CD4-positive, alpha-beta T cell (primary cell): ENCODE measurements around the gene PLEKHF1. TPM values are rescaled to one million over a fixed set of nuclear protein-coding genes. Genes with fewer than 3 reads are reported as not detected.
A peak's percentile ranks its signal among the peaks of the same experiment; 100 is the strongest.

Source experiments
- ATAC-seq: fragments of 200-7000 bp; cut with Tn5 transposase; one replicate; pipeline ENCODE4 v1.10.0; 2022; ENCODE audit warnings: mild to moderate bottlenecking; ENCODE audit not compliant: poor library complexity
- CTCF ChIA-PET: fragments of 350-600 bp; sonication (Branson Sonifier 250); formaldehyde crosslinking; loops from one replicate; lab custom pipeline; 2021; ENCODE audit warnings: antibody characterized with exemption, inconsistent platforms; lab: Charles Lee
- POLR2A ChIA-PET: fragments of 350-600 bp; sonication (Branson Sonifier 250); formaldehyde crosslinking; loops from one replicate; lab custom pipeline; 2021; ENCODE audit warnings: antibody characterized with exemption, inconsistent platforms; lab: Charles Lee
- DNase-seq, 14 experiments: peaks; one replicate each; pipeline ENCODE4 v3.0.0-alpha.2; 2013 to 2020; ENCODE audit warnings: mixed read lengths in 2 of 14
- H3K27ac ChIP-seq, 2 donors: one replicate each; pipeline versions ENCODE4 v1.5.1 to v1.7.0; 2013; ENCODE audit warnings: low read length in 2 of 2, low read depth in 1 of 2, mild to moderate bottlenecking in 1 of 2
- H3K27me3 ChIP-seq, 2 experiments: 1 replicate in 1 of 2; 2 replicates in 1 of 2; pipeline versions ENCODE4 v1.6.1 to v1.7.0; 2013; ENCODE audit warnings: low read length in 2 of 2, control low read depth in 1 of 2, mild to moderate bottlenecking in 1 of 2, moderate library complexity in 1 of 2; ENCODE audit not compliant: insufficient read depth in 2 of 2, control insufficient read depth in 1 of 2
- H3K36me3 ChIP-seq: one replicate; pipeline ENCODE4 v1.6.1; 2013; ENCODE audit warnings: low read length, control low read depth; ENCODE audit not compliant: insufficient read depth
- H3K4me1 ChIP-seq: one replicate; pipeline ENCODE4 v1.6.1; 2013; ENCODE audit warnings: low read length, control low read depth; ENCODE audit not compliant: insufficient read depth
- H3K4me3 ChIP-seq: one replicate; pipeline ENCODE4 v1.5.1; 2013; ENCODE audit warnings: mild to moderate bottlenecking, low read length, moderate library complexity
- H3K9me3 ChIP-seq, 2 experiments: 1 replicate in 1 of 2; 2 replicates in 1 of 2; pipeline versions ENCODE4 v1.6.1 to v1.7.0; 2013; ENCODE audit warnings: low read length in 2 of 2, mild to moderate bottlenecking in 2 of 2, control low read depth in 1 of 2, moderate library complexity in 1 of 2; ENCODE audit not compliant: control insufficient read depth in 1 of 2, insufficient read depth in 1 of 2
- H3K27ac Mint-ChIP-seq: one replicate; pipeline ENCODE4 v1.8.0; 2020; ENCODE audit warnings: mixed read lengths
- H3K27me3 Mint-ChIP-seq: one replicate; pipeline ENCODE4 v1.8.0; 2021; ENCODE audit warnings: mixed read lengths
- H3K36me3 Mint-ChIP-seq: one replicate; pipeline ENCODE4 v1.8.0; 2021; ENCODE audit warnings: low read depth, mixed read lengths
- H3K4me1 Mint-ChIP-seq: one replicate; pipeline ENCODE4 v1.8.0; 2021; ENCODE audit warnings: low read depth, mixed read lengths
- H3K4me3 Mint-ChIP-seq: one replicate; pipeline ENCODE4 v1.8.0; 2020; ENCODE audit warnings: mild to moderate bottlenecking, mixed read lengths
- H3K9me3 Mint-ChIP-seq: one replicate; pipeline ENCODE4 v1.8.0; 2020; ENCODE audit warnings: mixed read lengths
- intact Hi-C, 2 experiments: fragments of 100-400 bp; cut with DNase I in 1 of 2; cut with micrococcal nuclease in 1 of 2; formaldehyde crosslinking; loops; one replicate each; pipeline versions ENCODE4 v1.15.1 to v1.9.0; 2023 to 2025; cut with DNase I, micrococcal nuclease
- total RNA-seq, 174 experiments: library from RNA in 2 of 174; stranded (reverse) in 2 of 174; gene quantifications; one replicate each; pipeline ENCODE4 v1.2.3 and lab custom pipeline; 2021 to 2026
- TF ChIP-seq, protein P1 (sequence below): fragments of 200-600 bp; IDR thresholded peaks from one replicate; pipeline ENCODE4 v1.8.0; 2022; ENCODE audit warnings: antibody characterized with exemption, mild to moderate bottlenecking

PLEKHF1 gene
- total RNA-seq, 2 experiments from 2014 or later, result 37.5 to 41.0 TPM

DNA sequence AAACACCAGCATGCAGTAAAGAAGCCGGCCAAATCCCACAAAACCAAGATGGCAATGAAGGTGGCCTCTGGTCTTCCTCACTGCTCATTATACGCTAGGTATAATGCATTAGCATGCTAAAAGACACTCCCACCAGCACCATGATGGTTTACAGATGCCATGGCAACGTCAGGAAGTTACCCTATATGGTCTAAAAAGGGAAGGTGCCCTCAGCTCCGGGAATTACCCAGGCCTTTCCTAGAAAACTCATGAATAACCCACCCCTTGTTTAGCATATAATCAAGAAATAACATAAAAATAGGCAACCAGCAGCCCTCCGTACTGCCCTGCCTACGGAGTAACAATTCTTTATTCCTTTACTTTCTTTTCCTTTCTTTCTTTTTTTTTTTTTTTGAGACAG lies 21.1 kb upstream of the PLEKHF1 start:
- TF ChIP-seq, protein P1, sequence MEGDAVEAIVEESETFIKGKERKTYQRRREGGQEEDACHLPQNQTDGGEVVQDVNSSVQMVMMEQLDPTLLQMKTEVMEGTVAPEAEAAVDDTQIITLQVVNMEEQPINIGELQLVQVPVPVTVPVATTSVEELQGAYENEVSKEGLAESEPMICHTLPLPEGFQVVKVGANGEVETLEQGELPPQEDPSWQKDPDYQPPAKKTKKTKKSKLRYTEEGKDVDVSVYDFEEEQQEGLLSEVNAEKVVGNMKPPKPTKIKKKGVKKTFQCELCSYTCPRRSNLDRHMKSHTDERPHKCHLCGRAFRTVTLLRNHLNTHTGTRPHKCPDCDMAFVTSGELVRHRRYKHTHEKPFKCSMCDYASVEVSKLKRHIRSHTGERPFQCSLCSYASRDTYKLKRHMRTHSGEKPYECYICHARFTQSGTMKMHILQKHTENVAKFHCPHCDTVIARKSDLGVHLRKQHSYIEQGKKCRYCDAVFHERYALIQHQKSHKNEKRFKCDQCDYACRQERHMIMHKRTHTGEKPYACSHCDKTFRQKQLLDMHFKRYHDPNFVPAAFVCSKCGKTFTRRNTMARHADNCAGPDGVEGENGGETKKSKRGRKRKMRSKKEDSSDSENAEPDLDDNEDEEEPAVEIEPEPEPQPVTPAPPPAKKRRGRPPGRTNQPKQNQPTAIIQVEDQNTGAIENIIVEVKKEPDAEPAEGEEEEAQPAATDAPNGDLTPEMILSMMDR, result no peak
- no peaks in the 10 kb centered on the region for H3K9me3 ChIP-seq
- POLR2A ChIA-PET, result no interaction called here
- intact Hi-C loops, result no loop called here
- no peaks in the 10 kb centered on the region for H3K36me3 ChIP-seq
- peaks cover 18% of the 10 kb centered on the region for H3K4me1 Mint-ChIP-seq
- H3K27ac ChIP-seq, result no peak overlapping the region
- no peak overlapping the region for H3K4me3 Mint-ChIP-seq
- H3K4me1 ChIP-seq, result peaks cover 12% of the 10 kb centered on the region
- H3K27me3 ChIP-seq, result no peaks in the 10 kb centered on the region
- no peak overlapping the region for H3K4me3 ChIP-seq
- no peak overlapping the region for H3K27ac Mint-ChIP-seq
- ATAC-seq (no peak), DNase-seq (no peak)
- no peaks in the 10 kb centered on the region for H3K27me3 Mint-ChIP-seq
- H3K9me3 Mint-ChIP-seq, result no peaks in the 10 kb centered on the region
- no peaks in the 10 kb centered on the region for H3K36me3 Mint-ChIP-seq
- CTCF ChIA-PET, result no interaction called here

DNA sequence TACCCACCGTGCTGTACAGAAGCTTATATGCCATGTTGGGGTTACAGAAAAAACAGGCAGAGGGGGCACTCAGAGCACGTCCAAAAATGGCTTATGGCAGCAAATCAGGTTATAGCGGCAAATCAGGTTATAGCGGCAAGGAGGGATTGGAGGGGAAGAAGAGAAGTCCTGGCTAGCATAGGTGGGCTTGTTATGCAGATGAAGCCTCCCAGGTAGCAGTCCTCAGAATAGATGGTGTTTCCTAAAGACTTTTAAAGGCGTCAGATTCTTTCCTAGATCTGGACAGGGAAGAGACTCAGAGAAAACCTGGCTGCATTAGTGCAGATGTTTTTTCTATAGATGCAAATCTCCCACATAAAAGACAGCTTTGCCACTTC lies 19.8 kb upstream of the PLEKHF1 start:
- H3K4me1 ChIP-seq, result peaks cover 12% of the 10 kb centered on the region
- Mint-ChIP-seq H3K9me3 (no peaks in the 10 kb centered on the region), H3K4me1 (peaks cover 18% of the 10 kb centered on the region), H3K27me3 (no peaks in the 10 kb centered on the region), H3K36me3 (no peaks in the 10 kb centered on the region), H3K27ac (no peak overlapping the region), H3K4me3 (no peak overlapping the region)
- TF ChIP-seq, protein P1, result no peak
- no peaks in the 10 kb centered on the region for H3K27me3 ChIP-seq
- no peak for ATAC-seq
- H3K27ac ChIP-seq, result no peak overlapping the region
- ChIA-PET CTCF (no interaction called here), POLR2A (interaction anchor here (1.6 kb wide), 1 partner anchor 39 kb away, joined by 6 read pairs; the partner anchor contains the start of gene POP4)
- H3K9me3 ChIP-seq, result no peaks in the 10 kb centered on the region
- no peaks in the 10 kb centered on the region for H3K36me3 ChIP-seq
- DNase-seq, result no peak
- no peak overlapping the region for H3K4me3 ChIP-seq
- intact Hi-C loops, result no loop called here

GRCh38 chr19:29645911-29646310 lies 19.4 kb upstream of the PLEKHF1 start:
- no peaks in the 10 kb centered on the region for H3K9me3 ChIP-seq
- no peak overlapping the region for H3K27ac Mint-ChIP-seq
- no peaks in the 10 kb centered on the region for H3K27me3 Mint-ChIP-seq
- H3K4me1 Mint-ChIP-seq, result peaks cover 18% of the 10 kb centered on the region
- H3K9me3 Mint-ChIP-seq, result no peaks in the 10 kb centered on the region
- DNase-seq (peak in 3 of 14 experiments; percentile 22 to 30 (median 24)), ATAC-seq (peak; percentile 32)
- CTCF ChIA-PET, result interaction anchor here (2.1 kb wide), 1 partner anchor 36 kb away, joined by 6 read pairs; no protein-coding TSS in a partner anchor
- intact Hi-C loops, result no loop called here
- POLR2A ChIA-PET, result interaction anchor here (0.8 to 1.6 kb wide), 2 partner anchors 15 to 39 kb away, joined by 3 to 6 read pairs; partner anchors contain the start of gene POP4
- H3K36me3 Mint-ChIP-seq, result no peaks in the 10 kb centered on the region
- H3K4me1 ChIP-seq, result peaks cover 12% of the 10 kb centered on the region
- TF ChIP-seq, protein P1, result no peak
- peak overlapping the region; percentile 7 for H3K4me3 Mint-ChIP-seq
- no peaks in the 10 kb centered on the region for H3K36me3 ChIP-seq
- H3K4me3 ChIP-seq, result no peak overlapping the region
- no peaks in the 10 kb centered on the region for H3K27me3 ChIP-seq
- no peak overlapping the region for H3K27ac ChIP-seq
